NCI-H2196 treated with DMSO at 0.1 percent for 48 hours (cell line): Measurements from ENCODE around the gene ABCB8.
"Not testable (repeated sequence)": the region's sequence is repeated elsewhere in the genome, so short reads cannot be mapped to it uniquely, and the experiment has no call there.

Experiments used
- DNase-seq: peaks from one replicate; lab custom pipeline; 2025; ENCODE audit not compliant: unreplicated experiment; lab: John Stamatoyannopoulos, UW

The ABCB8 gene

DNA sequence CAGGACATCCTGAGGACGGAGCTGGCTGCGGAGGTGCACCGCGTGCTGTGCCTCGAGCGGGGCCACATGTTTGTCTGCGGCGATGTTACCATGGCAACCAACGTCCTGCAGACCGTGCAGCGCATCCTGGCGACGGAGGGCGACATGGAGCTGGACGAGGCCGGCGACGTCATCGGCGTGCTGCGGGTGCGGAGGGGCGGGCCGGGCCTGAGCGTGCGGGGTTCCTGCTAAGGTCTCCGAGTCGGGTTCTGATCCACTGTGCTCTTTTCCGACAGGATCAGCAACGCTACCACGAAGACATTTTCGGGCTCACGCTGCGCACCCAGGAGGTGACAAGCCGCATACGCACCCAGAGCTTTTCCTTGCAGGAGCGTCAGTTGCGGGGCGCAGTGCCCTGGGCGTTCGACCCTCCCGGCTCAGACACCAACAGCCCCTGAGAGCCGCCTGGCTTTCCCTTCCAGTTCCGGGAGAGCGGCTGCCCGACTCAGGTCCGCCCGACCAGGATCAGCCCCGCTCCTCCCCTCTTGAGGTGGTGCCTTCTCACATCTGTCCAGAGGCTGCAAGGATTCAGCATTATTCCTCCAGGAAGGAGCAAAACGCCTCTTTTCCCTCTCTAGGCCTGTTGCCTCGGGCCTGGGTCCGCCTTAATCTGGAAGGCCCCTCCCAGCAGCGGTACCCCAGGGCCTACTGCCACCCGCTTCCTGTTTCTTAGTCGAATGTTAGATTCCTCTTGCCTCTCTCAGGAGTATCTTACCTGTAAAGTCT is 14.3 kb upstream of the ABCB8 start:
- no peak for DNase-seq

GRCh38 chr7:151014950-151015349 is 13.3 kb upstream of the ABCB8 start:
- DNase-seq, result peak; percentile 23

DNA sequence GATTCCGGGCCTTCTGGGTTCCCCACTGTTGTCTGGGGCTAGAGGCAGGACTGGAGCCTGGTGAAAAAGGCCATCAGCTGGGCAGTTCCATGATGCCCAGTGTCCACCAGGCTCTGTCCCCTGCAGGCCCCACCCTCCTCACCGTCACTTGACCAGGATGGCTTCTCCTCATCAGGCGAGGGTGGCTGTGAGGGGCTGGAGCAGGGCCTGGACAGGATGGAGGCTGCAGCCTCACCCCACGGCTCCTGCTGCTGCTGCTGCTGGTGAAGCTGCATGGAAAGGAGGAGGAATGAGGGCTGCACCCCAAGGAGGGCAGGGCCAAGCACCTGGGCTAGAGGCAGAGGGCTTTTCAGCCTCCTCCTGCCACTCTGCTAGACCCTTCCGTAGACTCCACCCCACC is 12.3 kb upstream of the ABCB8 start:
- no peak for DNase-seq

GRCh38 chr7:151016505-151016904 is 11.7 kb upstream of the ABCB8 start:
- DNase-seq, result no peak

DNA sequence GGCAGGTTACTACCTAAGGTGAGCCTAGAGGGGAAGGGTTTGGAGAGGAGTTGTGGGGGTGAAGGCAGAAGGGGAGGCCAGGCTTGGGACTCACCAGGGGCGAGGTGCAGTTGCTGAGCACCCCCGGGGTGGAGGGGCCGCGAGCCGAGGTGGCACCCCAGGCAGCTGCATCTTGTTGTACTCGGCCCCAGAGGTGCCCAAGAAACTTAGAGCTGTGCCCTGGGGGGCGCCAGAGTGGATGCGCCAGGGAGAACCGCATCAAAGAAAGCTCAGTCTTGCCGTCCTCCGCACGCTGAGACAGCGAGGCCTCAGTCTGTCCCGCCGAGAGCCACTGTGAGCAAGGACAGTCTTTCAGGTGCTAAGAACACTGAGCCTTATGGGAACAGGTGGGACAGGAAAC is 11.3 kb upstream of the ABCB8 start:
- no peak for DNase-seq

DNA sequence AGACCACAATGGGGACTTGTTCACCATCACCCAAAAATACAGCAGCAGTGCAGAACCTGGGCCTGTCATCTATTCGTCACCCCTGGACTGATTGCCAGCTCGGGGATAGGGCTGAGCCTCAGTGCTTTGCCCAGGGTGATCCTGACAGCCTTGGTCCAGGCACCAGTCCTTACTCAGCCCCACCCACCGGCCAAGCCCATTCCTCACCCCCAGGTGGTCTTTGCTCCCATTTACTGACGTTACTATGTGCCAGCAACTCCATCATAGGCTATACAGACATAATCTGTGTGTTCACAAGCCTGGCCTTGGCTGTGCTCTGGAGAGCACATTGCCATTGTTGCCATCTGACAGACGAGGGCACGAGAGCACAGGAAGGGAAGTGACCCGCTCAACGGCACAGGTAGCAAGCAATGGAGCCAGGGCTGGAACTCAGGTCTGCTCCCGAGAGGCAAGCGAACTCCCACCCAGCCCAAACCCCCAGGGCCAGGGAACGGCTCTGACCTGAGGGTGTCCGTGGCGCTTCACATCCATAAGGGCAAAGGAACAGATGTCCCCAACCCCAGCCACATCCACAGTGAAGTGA is 10.8 kb upstream of the ABCB8 start:
- no peak for DNase-seq

DNA sequence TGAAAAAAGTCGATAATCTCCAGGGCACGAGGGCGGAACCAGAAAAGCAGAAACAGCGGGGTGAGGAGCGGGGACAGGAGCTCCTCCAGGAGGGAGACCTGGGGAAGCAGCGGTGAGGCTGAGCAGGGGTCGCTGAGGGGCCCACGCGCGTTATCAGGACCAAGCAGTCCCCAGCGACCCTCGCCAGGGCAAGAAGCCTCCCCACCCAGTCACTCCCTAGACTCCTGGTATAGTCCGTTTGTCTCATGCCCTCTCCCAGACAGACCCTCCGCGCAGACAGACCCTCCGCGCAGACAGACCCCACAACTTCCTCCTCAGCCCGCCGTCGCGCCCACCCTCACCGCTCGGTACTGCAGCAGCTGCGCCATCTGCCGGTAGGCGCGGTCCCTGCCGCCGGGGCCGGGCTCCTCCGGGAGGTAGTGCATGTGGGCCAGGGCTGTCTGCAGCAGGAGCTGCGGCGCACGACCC is 10.3 kb upstream of the ABCB8 start:
- peak; percentile 58 for DNase-seq

DNA sequence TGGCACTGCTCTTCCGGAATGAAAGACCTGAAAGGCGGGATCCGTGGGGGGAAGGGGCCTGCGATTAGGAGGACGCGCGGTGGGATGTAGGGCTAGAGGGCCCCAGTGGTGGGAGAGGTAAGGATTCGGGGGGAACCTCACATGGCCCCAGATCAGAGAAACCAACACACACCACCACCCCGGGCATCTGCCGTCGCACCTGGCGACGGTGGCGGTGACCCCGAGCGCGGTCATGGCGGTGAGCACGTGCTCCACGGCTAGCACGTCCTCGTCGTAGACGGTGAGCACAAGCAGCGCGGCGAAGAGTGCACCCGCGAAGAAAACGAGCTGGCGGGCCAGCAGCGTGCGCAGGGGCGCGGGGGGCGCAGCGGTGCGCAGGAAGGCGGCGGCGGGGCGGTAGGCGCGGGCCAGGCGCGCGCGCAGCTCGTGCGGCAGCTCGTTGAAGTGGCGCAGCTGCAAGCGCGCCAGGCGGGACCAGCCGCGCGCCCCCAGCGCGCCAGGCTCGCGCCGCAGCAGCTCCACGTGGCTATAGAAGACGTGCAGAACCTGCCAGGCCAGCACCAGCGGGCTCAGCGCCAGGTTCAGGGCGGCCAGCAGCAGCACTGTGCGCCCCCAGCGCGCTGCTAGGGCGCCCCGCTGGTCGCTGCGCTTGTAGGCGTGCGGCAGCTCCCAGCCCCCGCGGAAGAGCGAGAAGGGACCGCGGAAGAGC is 9.7 kb upstream of the ABCB8 start:
- DNase-seq, result peak; percentile 69

GRCh38 chr7:151019130-151019447 is 9.2 kb upstream of the ABCB8 start:
- no peak for DNase-seq

DNA sequence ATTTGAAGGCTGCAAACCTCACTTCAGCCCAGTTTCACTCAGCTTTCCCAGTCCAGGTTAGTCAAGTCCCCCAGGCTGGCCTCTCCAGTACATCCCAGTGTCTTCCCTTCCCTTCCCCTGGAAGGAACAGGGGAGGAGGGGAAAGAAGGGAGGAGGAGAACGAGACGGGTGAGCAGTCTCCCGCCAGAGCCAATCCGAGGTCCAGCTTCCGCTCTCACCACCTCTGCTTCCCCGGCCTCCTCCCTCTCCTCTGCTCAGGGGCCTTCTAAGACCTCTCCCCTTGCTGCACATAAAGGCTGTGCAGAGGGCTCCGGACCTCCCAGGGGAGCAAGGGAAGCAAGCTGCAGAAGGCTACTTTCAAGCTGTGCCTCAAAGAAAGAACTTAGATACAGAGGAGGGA is 8.0 kb upstream of the ABCB8 start:
- DNase-seq, result no peak

DNA sequence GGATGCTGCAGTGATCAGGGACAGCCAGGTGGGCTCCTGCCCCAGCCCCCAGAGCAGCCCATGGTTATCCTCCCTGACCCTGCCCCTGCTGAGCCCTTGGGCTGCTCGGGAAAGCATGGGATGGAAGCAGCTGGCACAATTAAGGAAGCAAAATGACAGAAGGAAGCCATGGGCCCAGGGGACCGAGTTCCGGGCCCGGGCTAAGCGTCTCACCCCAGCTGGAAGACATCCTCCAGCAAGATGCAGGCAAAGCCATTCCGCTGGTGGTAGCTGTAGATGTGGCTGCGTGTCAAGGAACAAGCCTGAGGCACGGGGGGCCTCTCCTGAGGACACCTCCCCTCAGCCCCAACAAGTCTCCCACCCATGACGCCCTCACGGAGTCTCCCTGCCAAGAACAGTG is 5.0 kb upstream of the ABCB8 start:
- DNase-seq, result no peak

- DNase-seq, result no peak
Observed at GRCh38 chr7:151024435-151025056, 3.7 kb upstream of the ABCB8 start, which contains the start of gene ATG9B. ATG9B (minus strand) TSS chr7:151024494; CDS start chr7:151024423, 71 bp downstream.

DNA sequence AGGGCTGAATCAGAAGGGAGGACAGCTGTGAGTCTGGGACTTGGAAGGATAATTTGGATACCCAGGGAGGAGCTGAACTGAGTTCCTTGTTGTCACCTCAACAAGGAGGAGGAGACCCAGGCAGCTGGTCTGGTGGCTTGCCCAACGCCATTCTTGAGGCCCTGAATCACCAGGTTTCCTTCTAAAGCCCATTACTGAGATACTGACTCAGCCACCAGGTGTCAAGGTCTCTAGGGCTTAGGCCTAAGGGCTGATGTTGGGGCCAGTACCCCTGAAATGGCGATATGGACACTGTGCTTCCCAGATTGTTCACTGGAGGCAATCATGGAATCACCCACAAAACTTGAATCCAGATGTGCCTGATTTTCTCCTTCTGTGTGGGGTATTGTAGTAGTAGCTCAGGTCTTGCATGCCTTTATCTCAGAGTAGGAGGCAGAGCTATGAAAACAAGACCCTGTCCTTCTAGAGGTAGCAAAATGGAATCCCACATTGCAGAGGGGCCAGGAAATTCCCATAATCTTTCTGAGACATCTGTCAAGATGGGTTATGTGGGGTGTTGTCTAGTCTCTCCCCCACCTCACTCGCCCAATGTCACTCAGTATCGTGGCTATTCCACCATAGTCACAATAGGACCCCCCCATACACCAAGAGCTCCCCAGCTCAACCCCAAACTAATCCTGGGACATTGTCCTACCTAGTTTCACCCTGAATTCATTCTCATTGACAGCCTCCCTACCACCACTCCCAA is 2.2 kb upstream of the ABCB8 start:
- DNase-seq, result no peak

- DNase-seq, result not testable (repeated sequence)
Observed at GRCh38 chr7:151026771-151027727, 1.2 kb upstream of the ABCB8 start.

GRCh38 chr7:151027728-151028130 is 521 bp upstream of the ABCB8 start:
- not testable (repeated sequence) for DNase-seq

DNA sequence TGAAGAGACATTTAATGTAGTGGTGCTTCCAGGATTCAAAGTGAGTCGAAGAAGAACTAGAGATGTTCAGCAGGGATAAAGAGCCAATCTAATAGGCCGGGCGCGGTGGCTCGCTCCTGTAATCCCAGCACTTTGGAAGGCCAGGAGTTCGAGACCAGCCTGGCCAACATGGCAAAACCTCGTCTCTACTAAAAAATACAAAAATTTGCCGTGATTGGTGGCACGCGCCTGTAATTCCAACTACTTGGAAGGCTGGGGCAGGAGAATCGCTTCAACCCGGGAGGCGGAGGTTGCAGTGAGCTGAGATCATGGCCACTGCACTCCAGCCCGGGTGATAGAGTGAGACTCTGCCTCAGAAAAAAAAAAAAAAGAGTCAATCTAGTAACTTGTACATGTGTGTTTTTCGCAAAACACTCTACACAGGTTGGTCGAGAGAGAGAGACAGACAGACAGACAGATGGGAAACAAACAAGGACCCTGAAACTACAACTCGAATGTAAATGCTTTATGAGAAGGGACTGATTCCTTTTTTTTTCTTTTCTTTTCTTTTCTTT is 775 bp downstream of the ABCB8 start:
- no peak for DNase-seq

DNA sequence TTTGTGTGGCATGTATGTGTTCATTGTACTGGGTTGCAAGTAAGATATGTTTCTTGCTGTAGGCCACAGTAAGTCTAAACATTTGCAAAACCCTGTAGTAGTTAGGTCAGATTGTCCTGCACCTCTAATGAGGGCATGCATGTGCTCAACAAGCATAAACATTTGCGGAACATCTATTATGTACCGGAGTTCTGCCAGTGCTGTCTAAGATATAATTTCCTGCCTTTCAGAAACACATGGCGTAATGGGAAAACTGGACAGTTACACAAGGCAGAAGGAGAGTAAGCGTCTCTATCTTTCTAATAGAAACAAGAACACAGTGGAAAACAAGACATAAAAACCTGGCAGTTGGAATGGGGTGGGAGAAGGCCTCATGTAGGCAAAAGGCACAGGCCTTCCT is 2.8 kb downstream of the ABCB8 start:
- DNase-seq, result no peak

DNA sequence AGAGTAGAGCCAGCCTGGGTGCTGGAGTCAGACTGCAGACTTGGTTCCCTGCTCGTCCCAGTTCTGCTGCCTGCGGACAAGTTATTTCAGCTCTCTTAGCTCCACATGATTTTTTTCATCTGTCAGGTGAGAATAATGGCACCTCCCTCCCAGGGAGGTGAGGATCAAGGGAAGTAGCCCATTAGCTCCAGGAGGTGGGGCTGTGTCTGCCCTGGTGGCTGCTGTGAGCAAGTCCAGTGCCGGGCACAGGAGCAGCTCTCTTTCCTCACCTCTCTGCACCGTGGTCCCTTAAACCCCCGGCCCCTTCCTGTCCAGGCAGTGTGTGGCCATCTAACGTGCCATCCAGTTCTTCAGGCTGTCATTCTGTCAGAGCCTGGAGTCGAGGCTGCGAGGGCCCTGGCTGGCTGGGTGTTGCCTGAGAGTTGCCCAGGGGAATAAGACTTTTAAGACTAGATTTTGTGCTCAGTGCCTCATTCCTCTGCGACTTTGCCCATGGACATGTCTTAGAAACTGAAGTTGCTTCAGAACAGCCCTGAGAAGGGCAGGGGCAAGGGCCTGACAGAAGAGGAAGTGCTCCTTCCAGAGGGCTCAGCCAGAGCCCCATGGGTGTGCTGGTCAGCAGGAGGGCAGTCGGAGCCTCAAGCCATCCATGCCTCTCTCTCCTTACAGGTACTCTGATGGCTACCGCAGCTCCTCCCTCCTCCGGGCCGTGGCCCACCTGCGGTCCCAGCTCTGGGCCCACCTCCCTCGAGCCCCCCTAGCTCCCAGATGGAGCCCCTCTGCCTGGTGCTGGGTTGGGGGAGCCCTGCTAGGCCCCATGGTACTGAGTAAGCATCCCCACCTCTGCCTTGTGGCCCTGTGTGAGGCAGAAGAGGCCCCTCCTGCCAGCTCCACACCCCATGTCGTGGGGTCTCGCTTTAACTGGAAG is 5.0 kb downstream of the ABCB8 start:
- no peak for DNase-seq

DNA sequence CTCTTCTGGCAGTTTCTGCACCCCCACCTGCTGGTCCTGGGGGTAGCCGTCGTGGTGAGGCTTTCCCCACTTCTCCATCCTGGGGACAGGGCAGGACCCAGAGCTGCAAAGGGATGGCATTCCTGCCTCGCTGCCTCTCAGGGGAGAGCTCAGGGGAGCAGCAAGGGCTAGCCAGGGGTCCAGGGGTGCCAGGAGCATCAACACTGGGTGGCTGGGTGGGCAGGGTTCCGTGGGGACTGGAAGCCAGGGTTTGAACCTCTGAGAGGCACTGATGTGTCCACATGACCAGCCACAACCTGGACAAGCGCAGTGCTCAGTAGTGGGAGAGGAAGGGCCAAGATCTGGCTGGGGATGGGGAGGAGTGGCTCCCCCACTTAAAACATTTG is 5.6 kb downstream of the ABCB8 start:
- no peak for DNase-seq
